Cardiac muscle cell (in vitro differentiated cells and primary cell): ENCODE data around the gene PRKCSH. TPM values are rescaled to one million over a fixed set of nuclear protein-coding genes. Genes with fewer than 3 reads are reported as not detected.
A peak's percentile ranks its signal among the peaks of the same experiment; 100 is the strongest.
"Not testable (repeated sequence)": the region's sequence is repeated elsewhere in the genome, so short reads cannot be mapped to it uniquely, and the experiment has no call there.

ENCODE experiments used
- DNase-seq, 2 donors: peaks; one replicate each; pipeline versions ENCODE4 v3.0.0 to v3.0.0-alpha.2; 2010 to 2017; ENCODE audit warnings: low read depth in 1 of 2, low spot score in 1 of 2
- H3K27ac ChIP-seq: fragments of 200-600 bp; sonication (generic); 2 replicates; pipeline ENCODE4 v1.5.1; 2016
- H3K27me3 ChIP-seq: fragments of 200-600 bp; sonication (generic); 2 replicates; pipeline ENCODE4 v1.6.0; 2016; ENCODE audit warnings: control low read depth
- H3K36me3 ChIP-seq: fragments of 200-600 bp; sonication (generic); 2 replicates; pipeline ENCODE4 v1.5.1; 2016; ENCODE audit warnings: control low read depth
- H3K4me1 ChIP-seq: fragments of 200-600 bp; sonication (generic); 2 replicates; pipeline ENCODE4 v1.8.1; 2017; ENCODE audit warnings: low read depth, mild to moderate bottlenecking, mixed run types
- H3K4me3 ChIP-seq: fragments of 200-600 bp; sonication (generic); 2 replicates; pipeline ENCODE4 v1.5.1; 2016; ENCODE audit warnings: mild to moderate bottlenecking
- H3K9me3 ChIP-seq: fragments of 200-600 bp; sonication (generic); 2 replicates; pipeline ENCODE4 v1.5.1; 2017; ENCODE audit warnings: low read depth, mild to moderate bottlenecking, control low read depth
- polyA plus RNA-seq: library from polyadenylated mRNA; unstranded; fragments of >200 nt; fragmentation: Nextera tagmentation; extraction: Ambion mirVana; gene quantifications from 2 replicates; pipeline ENCODE4 v1.2.1, GENCODE V29; 2016
- total RNA-seq: library from RNA; depleted of rRNA; stranded (reverse); fragments of >200 nt; gene quantifications from 2 replicates; pipeline ENCODE4 v1.2.3, GENCODE V29; 2016
- TF ChIP-seq, protein P1 (sequence below): IDR thresholded peaks from 2 replicates; pipeline ENCODE4 v1.5.1; 2012; ENCODE audit warnings: low read depth, mild to moderate bottlenecking, low read length

PRKCSH gene
- total and polyA plus RNA-seq, 2 experiments from 2014 or later, result 151 to 162 TPM

DNA sequence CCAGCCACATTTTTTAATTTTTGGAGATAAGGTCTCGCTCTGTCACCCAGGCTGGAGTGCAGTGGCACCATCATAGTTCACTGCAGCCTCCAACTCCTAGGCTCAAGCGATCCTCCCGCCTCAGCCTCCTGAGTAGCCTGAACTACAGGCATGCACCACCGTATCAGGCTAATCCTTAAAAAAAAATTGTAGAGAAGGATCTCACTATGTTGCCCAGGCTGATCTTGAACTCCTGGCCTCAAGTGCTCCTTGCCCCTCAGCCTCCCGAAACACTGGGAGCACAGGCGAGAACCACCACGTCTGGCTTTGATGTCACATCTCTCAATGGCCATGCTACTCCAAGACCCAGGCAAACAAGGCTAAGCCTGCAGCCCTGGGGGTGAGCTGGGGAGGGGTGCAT lies 21.2 kb downstream of the PRKCSH start:
- Histone ChIP-seq H3K27me3 (no peaks in the 10 kb centered on the region), H3K4me1 (no peaks in the 10 kb centered on the region), H3K36me3 (no peaks in the 10 kb centered on the region), H3K9me3 (no peaks in the 10 kb centered on the region), H3K4me3 (no peak overlapping the region), H3K27ac (no peak overlapping the region)
- no peak for DNase-seq
- TF ChIP-seq, protein P1, sequence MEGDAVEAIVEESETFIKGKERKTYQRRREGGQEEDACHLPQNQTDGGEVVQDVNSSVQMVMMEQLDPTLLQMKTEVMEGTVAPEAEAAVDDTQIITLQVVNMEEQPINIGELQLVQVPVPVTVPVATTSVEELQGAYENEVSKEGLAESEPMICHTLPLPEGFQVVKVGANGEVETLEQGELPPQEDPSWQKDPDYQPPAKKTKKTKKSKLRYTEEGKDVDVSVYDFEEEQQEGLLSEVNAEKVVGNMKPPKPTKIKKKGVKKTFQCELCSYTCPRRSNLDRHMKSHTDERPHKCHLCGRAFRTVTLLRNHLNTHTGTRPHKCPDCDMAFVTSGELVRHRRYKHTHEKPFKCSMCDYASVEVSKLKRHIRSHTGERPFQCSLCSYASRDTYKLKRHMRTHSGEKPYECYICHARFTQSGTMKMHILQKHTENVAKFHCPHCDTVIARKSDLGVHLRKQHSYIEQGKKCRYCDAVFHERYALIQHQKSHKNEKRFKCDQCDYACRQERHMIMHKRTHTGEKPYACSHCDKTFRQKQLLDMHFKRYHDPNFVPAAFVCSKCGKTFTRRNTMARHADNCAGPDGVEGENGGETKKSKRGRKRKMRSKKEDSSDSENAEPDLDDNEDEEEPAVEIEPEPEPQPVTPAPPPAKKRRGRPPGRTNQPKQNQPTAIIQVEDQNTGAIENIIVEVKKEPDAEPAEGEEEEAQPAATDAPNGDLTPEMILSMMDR, result no peak

DNA sequence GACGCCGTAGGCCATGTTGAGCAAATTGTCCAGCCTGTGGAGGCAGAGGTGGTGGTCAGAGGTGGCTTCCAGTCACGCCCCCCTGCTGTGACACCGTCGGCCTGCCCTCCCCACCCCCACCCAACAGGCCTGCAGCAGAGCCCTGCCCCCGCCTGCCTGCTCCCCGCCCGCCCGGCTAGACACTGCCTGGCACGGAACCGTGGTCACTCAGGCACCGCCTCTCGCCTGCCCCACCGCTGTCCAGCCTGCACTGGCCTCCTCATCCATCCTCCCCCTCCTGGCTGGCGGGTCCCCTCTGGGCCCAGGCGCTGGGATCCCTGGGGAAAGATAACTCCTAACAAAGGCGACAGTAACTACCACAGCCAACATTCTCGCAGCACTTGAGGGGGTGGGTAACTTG lies 21.7 kb downstream of the PRKCSH start:
- H3K36me3 ChIP-seq, result no peaks in the 10 kb centered on the region
- no peaks in the 10 kb centered on the region for H3K9me3 ChIP-seq
- peak in 1 of 2 donors; percentile 12 for DNase-seq
- no peak overlapping the region for H3K27ac ChIP-seq
- TF ChIP-seq, protein P1, result no peak
- no peaks in the 10 kb centered on the region for H3K27me3 ChIP-seq
- H3K4me3 ChIP-seq, result no peak overlapping the region
- H3K4me1 ChIP-seq, result no peaks in the 10 kb centered on the region

DNA sequence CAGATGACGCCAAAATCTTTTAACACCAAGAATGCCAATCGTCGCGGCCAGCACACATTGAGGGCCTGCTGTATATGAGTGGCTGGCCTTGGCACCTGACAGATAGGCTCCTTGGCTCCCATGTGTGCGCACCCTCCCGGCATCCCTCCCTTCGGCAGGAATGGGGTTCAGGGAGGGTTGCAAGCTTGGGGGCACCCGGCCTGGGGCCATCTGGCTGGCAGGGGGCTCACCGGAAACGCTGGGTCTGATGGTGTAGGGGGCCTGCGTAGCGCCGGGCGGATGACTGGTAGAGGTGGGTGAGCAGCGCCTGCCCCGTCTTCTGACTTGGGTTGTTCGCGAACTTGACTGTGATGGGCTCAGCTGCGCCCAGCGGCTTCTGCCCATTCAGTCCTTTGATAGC lies 22.4 kb downstream of the PRKCSH start:
- Histone ChIP-seq H3K27ac (no peak overlapping the region), H3K36me3 (no peaks in the 10 kb centered on the region), H3K4me1 (no peaks in the 10 kb centered on the region), H3K9me3 (no peaks in the 10 kb centered on the region), H3K4me3 (no peak overlapping the region), H3K27me3 (no peaks in the 10 kb centered on the region)
- no peak for DNase-seq
- TF ChIP-seq, protein P1, result no peak

DNA sequence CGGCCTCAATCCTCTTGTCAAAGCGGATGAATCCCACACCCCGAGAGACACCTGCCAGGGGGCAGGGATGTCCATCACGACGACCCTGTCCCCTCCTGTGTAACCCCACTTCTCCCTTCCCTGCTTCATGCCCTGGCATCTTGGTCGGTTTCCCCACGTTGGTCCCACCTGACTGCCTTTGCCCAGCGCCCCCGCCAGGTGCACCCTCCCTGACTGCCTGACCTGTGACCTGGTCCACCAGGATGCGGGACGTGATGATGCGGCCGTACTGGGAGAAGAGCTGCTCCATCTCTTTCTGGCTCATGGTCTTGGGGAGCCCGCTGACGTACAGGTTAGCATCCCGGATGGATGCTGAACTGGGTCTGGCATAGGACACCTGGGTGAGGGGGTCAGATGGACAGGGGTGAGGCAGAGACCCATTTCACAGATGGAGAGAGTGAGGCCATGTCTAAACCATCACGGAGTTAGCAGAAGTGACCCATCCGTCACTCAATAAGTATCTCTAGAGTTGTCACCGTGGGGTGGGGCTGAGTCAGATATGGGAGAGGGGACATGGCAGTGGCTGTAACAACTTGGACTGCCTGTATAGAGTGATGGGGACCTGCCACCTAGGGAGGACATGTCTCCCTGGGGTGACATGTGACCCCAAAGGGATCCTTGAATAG lies 22.9 kb downstream of the PRKCSH start:
- H3K4me3 ChIP-seq, result no peak overlapping the region
- no peak for DNase-seq
- no peak overlapping the region for H3K27ac ChIP-seq
- H3K36me3 ChIP-seq, result no peaks in the 10 kb centered on the region
- H3K27me3 ChIP-seq, result no peaks in the 10 kb centered on the region
- H3K9me3 ChIP-seq, result no peaks in the 10 kb centered on the region
- H3K4me1 ChIP-seq, result no peaks in the 10 kb centered on the region
- TF ChIP-seq, protein P1, result no peak

DNA sequence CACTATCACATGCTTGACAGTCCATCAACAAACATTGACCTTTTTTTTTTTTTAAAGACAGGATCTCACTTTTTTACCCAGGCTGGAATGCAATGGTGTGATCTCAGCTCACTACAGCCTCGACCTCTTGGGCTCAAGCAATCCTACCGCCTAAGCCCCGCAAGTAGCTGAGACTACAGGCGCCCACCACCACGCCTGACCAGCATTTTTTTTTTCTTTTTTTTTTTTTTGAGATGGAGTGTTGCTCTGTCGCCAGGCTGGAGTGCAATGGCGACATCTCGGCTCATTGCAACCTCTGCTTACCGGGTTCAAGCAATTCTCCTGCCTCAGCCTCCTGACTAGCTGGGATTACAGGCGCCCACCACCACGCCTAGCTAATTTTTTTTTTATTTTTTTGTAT lies 23.5 kb downstream of the PRKCSH start:
- H3K4me1 ChIP-seq, H3K27me3 ChIP-seq, DNase-seq, H3K36me3 ChIP-seq, H3K27ac ChIP-seq, H3K9me3 ChIP-seq, H3K4me3 ChIP-seq: not testable (repeated sequence)

DNA sequence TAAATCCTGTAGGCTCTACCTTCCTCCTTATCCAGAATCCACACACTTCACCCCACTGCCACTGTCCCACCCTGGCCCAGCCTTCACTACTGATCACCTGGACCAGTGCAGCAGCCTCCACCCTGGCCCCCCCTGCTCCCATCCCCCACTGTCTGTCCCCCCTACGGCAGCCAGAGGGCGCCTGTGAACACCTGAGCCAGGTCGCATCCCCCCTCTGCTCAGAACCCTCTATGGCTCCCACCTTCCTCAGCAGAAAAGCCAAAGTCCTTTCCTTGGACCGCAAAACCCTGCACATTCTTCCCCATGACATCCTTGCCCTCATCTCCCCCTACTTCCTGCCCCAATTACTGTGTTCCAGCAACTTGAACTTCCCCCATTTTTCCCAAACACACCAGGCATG lies 24.8 kb downstream of the PRKCSH start:
- TF ChIP-seq, protein P1, result peak; percentile 10
- DNase-seq, result no peak
- H3K36me3 ChIP-seq, result no peaks in the 10 kb centered on the region

More for the DNA sequence above, 24.8 kb downstream of the PRKCSH start:
- H3K9me3 ChIP-seq, result no peaks in the 10 kb centered on the region
- H3K27me3 ChIP-seq, result no peaks in the 10 kb centered on the region
- no peak overlapping the region for H3K4me3 ChIP-seq
- H3K27ac ChIP-seq, result no peak overlapping the region
- H3K4me1 ChIP-seq, result no peaks in the 10 kb centered on the region
